ENCODE data around the gene SMCHD1. TPM values are rescaled to one million over a fixed set of nuclear protein-coding genes. Genes with fewer than 3 reads are reported as not detected.
"Not testable (repeated sequence)": the region's sequence is repeated elsewhere in the genome, so short reads cannot be mapped to it uniquely, and the experiment has no call there.

The SMCHD1 gene
- total RNA-seq, 8 experiments from 2014 or later, result 44.4 to 238 (median 61.6) TPM

DNA sequence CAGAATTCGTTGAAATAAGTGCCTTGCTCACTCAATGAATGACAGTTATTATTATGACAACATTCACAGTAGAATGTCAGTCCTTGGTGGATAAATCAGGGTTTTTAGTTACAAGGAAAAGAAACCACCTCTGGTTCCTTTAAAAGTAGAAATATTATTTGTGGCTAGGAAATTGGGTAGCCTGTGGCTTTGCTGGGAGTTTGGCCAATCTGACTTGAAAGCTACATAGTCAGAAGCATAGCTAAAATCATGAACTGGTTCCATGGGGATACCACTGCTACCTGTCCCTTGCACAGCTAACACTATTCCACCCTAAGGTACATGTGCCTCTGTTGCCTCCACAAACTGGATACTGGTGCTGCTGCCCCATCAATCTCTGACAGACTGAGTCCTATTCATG lies 12.8 kb upstream of the SMCHD1 start:
- no peak for ATAC-seq (replicated peaks in 6 of 8)
- in situ Hi-C loops (cut with MboI; ENCODE audit: low pct_unique_long_range_greater_than_20kb in 2 of 9, low sequenced_read_pairs in 9 of 9, unreplicated experiment in 9 of 9), result no loop called here
- H3K4me1 ChIP-seq (replicated peaks in 1 of 2), result no peaks in the 10 kb centered on the region
- no peak overlapping the region for H3K4me3 ChIP-seq
- 43 to 100% (median 83%) methylated on average over 1 of the region's 1 CpG; no CpG with 5 or more reads in 4 of the 10 experiments for WGBS, 10 experiments
- no peak overlapping the region for H3K27ac ChIP-seq

DNA sequence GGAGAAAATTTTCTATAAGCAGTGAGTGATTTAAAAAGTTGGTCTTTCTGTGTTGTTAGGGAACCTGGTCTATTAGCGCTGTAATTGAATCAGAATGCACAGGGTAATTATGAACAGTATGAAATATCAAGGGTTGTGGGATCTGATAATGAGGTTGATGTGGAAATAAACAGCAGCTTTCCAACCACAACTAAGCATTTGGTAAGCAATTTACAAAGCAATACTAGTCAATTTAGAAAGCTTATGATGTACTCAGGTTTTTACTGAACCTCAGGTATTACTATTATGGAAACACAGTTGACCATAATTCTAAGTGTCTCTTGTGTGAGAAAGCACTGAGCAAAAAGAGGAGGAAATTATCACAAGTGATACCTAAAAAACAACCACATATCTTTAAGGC lies 11.0 kb upstream of the SMCHD1 start:
- Histone ChIP-seq H3K4me1 (replicated peaks in 1 of 2) (no peaks in the 10 kb centered on the region), H3K4me3 (no peak overlapping the region), H3K27ac (no peak overlapping the region)
- 45 to 100% (median 100%) methylated on average over 1 of the region's 1 CpG; no CpG with 5 or more reads in 3 of the 10 experiments for whole genome bisulfite sequencing, 10 experiments
- in situ Hi-C loops (cut with MboI; ENCODE audit: low pct_unique_long_range_greater_than_20kb in 2 of 9, low sequenced_read_pairs in 9 of 9, unreplicated experiment in 9 of 9), result no loop called here
- ATAC-seq (replicated peaks in 6 of 8), result no peak

DNA sequence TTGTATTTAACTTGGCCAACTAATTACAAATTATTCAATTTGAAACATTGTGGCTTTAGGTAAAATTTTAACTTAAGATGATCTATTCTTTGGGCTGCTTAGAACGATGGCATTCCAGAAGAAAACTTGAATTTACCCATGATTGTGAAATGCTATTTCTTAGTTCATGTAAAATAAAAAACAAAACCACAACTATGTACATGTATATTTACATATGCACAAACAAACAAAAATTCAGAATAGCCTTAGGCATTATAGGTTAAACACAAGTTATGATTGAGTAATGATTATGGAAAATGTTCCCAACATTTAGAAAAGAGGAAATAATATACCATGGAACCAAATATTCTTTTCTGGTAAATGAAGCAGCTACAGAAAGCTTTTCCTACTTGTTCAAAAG lies 3.5 kb upstream of the SMCHD1 start:
- WGBS, 10 experiments, result 40 to 83% (median 71%) methylated on average over 1 of the region's 1 CpG; no CpG with 5 or more reads in 4 of the 10 experiments
- Histone ChIP-seq H3K4me1 (replicated peaks in 1 of 2) (no peaks in the 10 kb centered on the region), H3K4me3 (no peak overlapping the region), H3K27ac (no peak overlapping the region)
- in situ Hi-C loops (cut with MboI; ENCODE audit: low pct_unique_long_range_greater_than_20kb in 2 of 9, low sequenced_read_pairs in 9 of 9, unreplicated experiment in 9 of 9), result no loop called here
- ATAC-seq (replicated peaks in 6 of 8), result no peak

DNA sequence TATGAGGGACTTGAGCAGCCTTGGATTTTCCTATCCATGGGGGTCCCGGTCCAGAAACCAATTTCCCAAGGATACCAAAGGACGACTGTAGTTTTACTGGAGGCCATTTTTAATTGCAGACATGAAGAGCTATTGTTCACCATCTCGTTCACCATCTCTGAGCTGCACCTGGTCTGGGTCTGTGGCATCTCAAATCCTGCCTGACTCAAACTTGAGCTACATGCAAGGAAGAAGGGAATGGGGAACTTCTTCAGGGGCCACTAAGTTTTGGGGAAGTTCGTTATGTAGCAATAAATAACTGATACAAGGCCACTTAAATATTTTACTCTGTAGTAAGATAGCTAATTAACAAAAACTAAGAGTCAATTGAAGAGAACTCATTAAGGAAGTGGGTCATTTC lies 2.1 kb upstream of the SMCHD1 start:
- H3K4me3 ChIP-seq, result no peak overlapping the region
- WGBS, 10 experiments, result 61 to 100% (median 74%) methylated on average over 1 to 4 of the region's 4 CpGs; no CpG with 5 or more reads in 2 of the 10 experiments
- no peak overlapping the region for H3K27ac ChIP-seq
- no peak for ATAC-seq (replicated peaks in 6 of 8)
- in situ Hi-C loops (cut with MboI; ENCODE audit: low pct_unique_long_range_greater_than_20kb in 2 of 9, low sequenced_read_pairs in 9 of 9, unreplicated experiment in 9 of 9), result no loop called here
- H3K4me1 ChIP-seq (replicated peaks in 1 of 2), result peaks cover 3 to 14% of the 10 kb centered on the region in 2 donors

DNA sequence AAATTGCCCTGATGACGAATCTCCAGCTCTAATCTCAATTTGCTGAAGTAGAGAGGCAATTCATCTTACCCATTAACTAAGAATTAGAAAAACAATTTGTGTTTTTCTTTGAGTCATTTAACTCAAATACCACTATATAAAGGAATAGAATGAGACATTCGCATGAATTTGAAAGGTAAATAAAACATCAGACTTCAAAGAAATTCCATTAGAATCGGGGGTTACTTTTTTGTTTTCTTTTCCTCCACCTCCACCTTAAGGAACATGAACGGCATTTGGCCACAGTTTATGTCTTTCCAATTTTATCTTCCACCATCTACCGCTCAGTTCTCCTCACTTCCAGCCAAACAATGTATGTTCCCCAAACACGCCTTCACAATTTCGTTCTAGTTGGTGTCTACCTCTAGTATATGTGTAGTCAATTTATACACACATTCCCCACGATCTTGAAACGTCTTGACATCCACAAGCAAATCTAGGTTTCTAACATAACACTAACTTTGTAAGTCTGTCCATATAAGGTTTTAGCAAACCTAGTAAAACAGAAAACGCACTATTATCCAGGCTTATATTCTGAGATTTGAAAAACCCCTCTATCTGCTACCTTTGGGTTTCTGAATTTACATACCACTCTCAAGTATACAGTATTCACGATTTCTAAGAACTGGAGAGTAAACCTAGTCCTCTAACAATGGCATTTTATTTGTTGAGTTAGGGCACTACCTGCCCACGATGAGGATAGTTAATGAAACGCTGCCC lies 1.2 kb upstream of the SMCHD1 start:
- no peak overlapping the region for H3K27ac ChIP-seq
- peaks cover 3 to 15% of the 10 kb centered on the region in 2 donors for H3K4me1 ChIP-seq (replicated peaks in 1 of 2)
- H3K4me3 ChIP-seq, result peak overlapping the region; percentile 57 to 98 (median 85)
- no peak for ATAC-seq (replicated peaks in 6 of 8)
- in situ Hi-C loops (cut with MboI; ENCODE audit: low pct_unique_long_range_greater_than_20kb in 2 of 9, low sequenced_read_pairs in 9 of 9, unreplicated experiment in 9 of 9), result no loop called here
- WGBS, 10 experiments, result 24 to 62% (median 42%) methylated on average over 3 to 13 of the region's 13 CpGs

DNA sequence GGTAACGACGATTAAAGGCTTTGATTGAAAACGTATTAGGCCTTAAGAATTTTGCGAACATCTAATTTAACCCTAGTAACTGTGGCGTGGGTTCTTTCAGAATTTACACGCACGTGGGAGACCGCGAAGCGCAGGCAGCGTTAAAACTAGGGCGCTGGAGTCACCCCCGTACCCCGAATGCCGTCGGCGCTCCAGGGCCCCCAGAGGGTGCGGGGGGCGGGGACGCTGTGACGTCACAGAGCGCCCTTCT lies 673 bp upstream of the SMCHD1 start:
- Histone ChIP-seq H3K27ac (peak overlapping the region; percentile 93 to 95), H3K4me1 (replicated peaks in 1 of 2) (peaks cover 3 to 15% of the 10 kb centered on the region in 2 donors), H3K4me3 (peak overlapping the region; percentile 57 to 98 (median 85))
- peak in 4 of 8 experiments; percentile 10 to 50 (median 14) for ATAC-seq (replicated peaks in 6 of 8)
- 0 to 12% (median 4%) methylated on average over 2 to 16 of the region's 22 CpGs; no CpG with 5 or more reads in 3 of the 10 experiments for WGBS, 10 experiments
- in situ Hi-C loops (cut with MboI; ENCODE audit: low pct_unique_long_range_greater_than_20kb in 2 of 9, low sequenced_read_pairs in 9 of 9, unreplicated experiment in 9 of 9), result no loop called here

DNA sequence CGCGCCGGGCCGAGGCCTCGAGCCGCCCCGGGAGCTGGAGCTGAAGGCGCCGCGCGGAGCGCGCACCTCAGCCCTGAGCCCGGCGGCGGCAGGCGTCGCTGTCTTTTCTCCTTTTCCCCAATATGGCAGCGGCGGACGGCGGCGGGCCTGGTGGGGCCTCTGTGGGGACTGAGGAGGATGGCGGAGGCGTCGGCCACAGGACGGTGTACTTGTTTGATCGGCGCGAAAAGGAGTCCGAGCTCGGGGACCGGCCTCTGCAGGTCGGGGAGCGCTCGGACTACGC lies 369 bp downstream of the SMCHD1 start:
- in situ Hi-C loops (cut with MboI; ENCODE audit: low pct_unique_long_range_greater_than_20kb in 2 of 9, low sequenced_read_pairs in 9 of 9, unreplicated experiment in 9 of 9), result no loop called here
- peak overlapping the region; percentile 57 to 98 (median 85) for H3K4me3 ChIP-seq
- 0% methylated on average over 18 of the region's 37 CpGs; no CpG with 5 or more reads in 9 of the 10 experiments for WGBS, 10 experiments
- peaks cover 3 to 15% of the 10 kb centered on the region in 2 donors for H3K4me1 ChIP-seq (replicated peaks in 1 of 2)
- ATAC-seq (replicated peaks in 6 of 8), result peak in 1 of 8 experiments; percentile 10
- H3K27ac ChIP-seq, result peak overlapping the region; percentile 93 to 95

DNA sequence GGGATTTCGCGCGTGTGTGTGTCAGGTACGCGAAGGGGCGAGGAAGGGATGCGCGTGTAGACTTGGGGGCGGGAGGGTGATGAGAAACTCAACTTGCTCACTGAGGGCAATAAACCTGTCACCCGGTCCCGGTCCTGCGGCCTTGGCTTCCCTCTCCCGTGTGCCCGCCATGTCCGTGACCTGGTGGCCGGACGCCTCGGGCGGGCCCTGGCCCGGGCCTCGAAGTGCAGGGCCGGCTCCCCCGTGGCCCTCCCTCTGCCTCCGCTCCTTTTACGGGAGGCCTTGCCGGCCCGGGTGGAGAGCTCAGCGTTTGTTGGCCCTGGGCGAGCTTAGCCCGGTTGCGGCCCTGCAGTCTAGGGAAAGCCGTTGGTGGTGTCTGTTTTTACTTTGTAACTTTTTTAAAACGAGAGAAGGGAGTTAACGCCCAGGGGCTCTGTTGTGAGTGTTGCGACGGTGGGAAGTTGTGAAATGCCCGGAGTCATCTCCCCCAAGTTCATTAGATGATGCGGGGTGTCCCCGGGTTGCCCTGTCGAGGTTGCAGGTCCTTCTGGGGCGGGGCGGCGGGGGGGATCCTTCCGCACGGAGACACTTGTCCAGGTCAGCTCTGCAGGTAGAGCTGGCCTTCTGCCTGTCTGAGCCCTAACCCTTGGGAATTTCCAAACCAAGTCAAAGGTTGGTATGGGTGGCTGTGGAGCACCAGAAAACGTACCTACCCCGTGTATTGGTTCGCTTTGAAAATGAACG lies 883 bp downstream of the SMCHD1 start:
- Histone ChIP-seq H3K4me1 (replicated peaks in 1 of 2) (peaks cover 3 to 15% of the 10 kb centered on the region in 2 donors), H3K27ac (peak overlapping the region; percentile 93 to 95), H3K4me3 (peak overlapping the region; percentile 57 to 98 (median 85))
- WGBS, 10 experiments, result 0% methylated on average over 1 to 20 of the region's 49 CpGs; no CpG with 5 or more reads in 2 of the 10 experiments
- in situ Hi-C loops (cut with MboI; ENCODE audit: low pct_unique_long_range_greater_than_20kb in 2 of 9, low sequenced_read_pairs in 9 of 9, unreplicated experiment in 9 of 9), result no loop called here
- ATAC-seq (replicated peaks in 6 of 8), result peak; percentile 3 to 30 (median 20)

DNA sequence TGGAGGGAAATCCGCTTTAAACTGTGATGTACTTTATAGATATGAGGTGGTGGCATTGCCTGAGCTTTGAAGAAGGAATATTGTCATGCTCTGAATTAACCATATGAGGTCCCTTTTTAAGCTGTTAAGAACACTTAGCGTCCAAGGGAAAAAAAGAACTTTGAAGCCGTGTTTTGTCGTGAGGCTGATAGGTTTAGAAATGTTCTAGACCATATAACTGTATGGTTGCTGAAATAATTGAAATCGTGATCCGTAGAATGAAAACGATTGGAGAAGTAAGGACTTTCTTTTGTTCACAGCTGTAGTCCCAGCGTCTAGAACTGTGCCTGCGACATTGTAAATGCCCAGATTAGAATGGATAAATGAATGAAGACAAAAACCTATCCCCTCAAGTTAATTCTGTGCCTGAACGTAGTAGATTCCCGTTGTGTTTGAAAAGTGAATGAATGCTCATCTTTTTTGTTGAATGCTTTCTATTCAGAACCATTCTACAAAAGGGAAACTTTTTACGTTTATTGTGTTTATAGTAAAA lies 1.5 kb downstream of the SMCHD1 start:
- 0 to 25% (median 3%) methylated on average over 4 to 11 of the region's 12 CpGs for WGBS, 10 experiments
- in situ Hi-C loops (cut with MboI; ENCODE audit: low pct_unique_long_range_greater_than_20kb in 2 of 9, low sequenced_read_pairs in 9 of 9, unreplicated experiment in 9 of 9), result no loop called here

DNA sequence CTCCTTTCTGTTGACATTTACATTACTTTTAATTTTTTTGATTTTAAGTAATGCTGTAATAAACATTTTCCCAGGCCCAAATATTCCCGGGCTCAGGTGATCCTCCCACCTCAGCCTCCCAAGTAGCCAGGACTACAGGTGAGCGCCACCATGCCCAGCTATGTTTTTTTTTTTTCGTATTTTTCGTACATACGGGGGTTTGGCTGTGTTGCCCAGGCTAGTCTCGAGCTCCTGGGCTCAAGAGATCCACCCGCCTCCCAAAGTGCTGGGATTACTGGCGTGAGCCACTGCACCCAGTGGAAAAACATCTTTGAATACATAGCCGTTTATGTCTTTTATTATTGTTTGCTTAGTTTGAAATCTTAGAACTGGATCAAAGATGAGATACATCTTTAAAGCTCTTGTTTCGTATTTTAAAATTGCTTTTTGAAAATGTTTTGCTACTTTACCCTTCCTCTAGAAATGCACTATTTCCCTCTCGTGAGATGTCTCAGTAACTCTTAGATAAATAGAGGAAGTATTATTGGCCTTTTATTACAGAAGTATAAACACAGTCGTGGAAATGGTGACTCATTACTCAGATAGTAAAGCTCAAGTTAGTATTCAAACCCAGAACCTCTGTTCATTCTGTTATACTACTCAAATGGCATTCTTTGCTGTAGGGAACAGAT lies 2.4 kb downstream of the SMCHD1 start:
- Histone ChIP-seq H3K4me3 (peak overlapping the region in 3 of 5 donors; percentile 57 to 98 (median 85)), H3K4me1 (replicated peaks in 1 of 2) (peaks cover 3 to 15% of the 10 kb centered on the region in 2 donors), H3K27ac (no peak overlapping the region)
- 24 to 84% (median 73%) methylated on average over 2 to 12 of the region's 12 CpGs for WGBS, 10 experiments
- in situ Hi-C loops (cut with MboI; ENCODE audit: low pct_unique_long_range_greater_than_20kb in 2 of 9, low sequenced_read_pairs in 9 of 9, unreplicated experiment in 9 of 9), result no loop called here
- ATAC-seq (replicated peaks in 6 of 8), result peak in 1 of 8 experiments; percentile 1

More for the DNA sequence above, 1.5 kb downstream of the SMCHD1 start:
- Histone ChIP-seq H3K4me1 (replicated peaks in 1 of 2) (peaks cover 3 to 15% of the 10 kb centered on the region in 2 donors), H3K27ac (peak overlapping the region in 1 of 2 donors; percentile 93), H3K4me3 (peak overlapping the region; percentile 57 to 98 (median 85))
- ATAC-seq (replicated peaks in 6 of 8), result no peak

DNA sequence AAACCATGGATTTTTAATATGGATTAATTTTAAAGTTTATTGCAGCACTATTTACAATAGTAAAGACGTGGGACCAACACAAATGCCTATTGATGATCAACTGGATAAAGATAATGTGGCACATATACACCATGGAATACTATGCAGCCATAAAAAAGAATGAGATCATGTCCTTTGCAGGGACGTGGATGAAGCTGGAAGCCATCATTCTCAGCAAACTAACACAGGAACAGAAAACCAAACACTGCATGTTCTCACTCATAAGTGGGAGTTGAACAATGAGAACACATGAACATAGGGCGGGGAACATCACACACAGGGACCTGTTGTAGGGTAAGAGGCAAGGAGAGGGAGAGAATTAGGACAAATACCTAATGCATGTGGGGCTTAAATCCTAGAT lies 5.3 kb downstream of the SMCHD1 start:
- H3K4me3 ChIP-seq; in situ Hi-C loops (cut with MboI; ENCODE audit: low pct_unique_long_range_greater_than_20kb in 2 of 9, low sequenced_read_pairs in 9 of 9, unreplicated experiment in 9 of 9): not testable (repeated sequence)
- 94 to 100% (median 100%) methylated on average over 1 to 3 of the region's 3 CpGs; no CpG with 5 or more reads in 2 of the 10 experiments for WGBS, 10 experiments

DNA sequence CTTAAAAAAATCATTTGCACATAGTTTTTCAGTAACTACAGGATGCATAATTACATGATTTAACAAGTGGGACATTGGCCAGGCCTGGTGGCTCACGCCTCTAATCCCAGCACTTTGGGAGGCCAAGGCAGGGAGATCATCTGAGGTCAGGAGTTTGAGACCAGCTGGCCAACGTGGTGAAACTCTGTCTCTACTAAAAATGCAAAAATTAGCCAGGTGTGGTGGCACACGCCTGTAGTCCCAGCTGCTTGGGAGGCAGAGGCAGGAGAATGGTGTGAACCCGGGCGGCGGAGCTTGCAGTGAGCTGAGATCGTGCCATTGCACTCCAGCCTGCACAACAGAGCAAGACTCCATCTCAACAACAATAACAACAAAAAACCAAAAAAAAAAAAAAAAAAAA lies 6.8 kb downstream of the SMCHD1 start:
- peaks cover 3 to 13% of the 10 kb centered on the region in 2 donors for H3K4me1 ChIP-seq (replicated peaks in 1 of 2)
- ATAC-seq (replicated peaks in 6 of 8); H3K4me3 ChIP-seq; H3K27ac ChIP-seq; in situ Hi-C loops (cut with MboI; ENCODE audit: low pct_unique_long_range_greater_than_20kb in 2 of 9, low sequenced_read_pairs in 9 of 9, unreplicated experiment in 9 of 9): not testable (repeated sequence)
- 82 to 98% (median 87%) methylated on average over 3 to 7 of the region's 7 CpGs; no CpG with 5 or more reads in 2 of the 10 experiments for WGBS, 10 experiments

More for the DNA sequence above, 5.3 kb downstream of the SMCHD1 start:
- peaks cover 3 to 15% of the 10 kb centered on the region in 2 donors for H3K4me1 ChIP-seq (replicated peaks in 1 of 2)
- not testable (repeated sequence) for ATAC-seq (replicated peaks in 6 of 8); H3K27ac ChIP-seq

DNA sequence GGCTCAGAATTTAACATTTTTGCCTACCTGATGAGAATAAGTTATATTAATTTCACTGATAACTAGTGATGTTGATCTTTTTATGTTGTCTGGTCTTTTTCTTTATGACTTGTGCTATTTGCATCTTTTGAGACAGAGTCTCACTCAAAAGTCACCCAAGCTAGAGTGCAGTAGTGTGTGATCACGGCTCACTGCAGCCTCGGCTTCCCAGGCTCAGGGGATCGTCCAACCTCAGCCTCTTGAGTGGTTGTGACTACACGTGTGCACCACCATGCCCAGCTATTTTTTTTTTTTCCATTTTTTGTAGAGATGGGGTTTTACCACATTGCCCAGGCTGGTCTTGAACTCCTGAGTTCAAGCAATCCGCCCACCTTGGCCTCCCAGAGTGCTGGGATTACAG lies 7.5 kb downstream of the SMCHD1 start:
- H3K4me1 ChIP-seq (replicated peaks in 1 of 2), result peaks cover under 1 to 6% of the 10 kb centered on the region in 2 donors
- no peak overlapping the region for H3K27ac ChIP-seq
- H3K4me3 ChIP-seq, result no peak overlapping the region
- peak in 1 of 8 experiments; percentile 8 for ATAC-seq (replicated peaks in 6 of 8)
- in situ Hi-C loops (cut with MboI; ENCODE audit: low pct_unique_long_range_greater_than_20kb in 2 of 9, low sequenced_read_pairs in 9 of 9, unreplicated experiment in 9 of 9), result no loop called here
- 76 to 100% (median 94%) methylated on average over 1 to 5 of the region's 5 CpGs; no CpG with 5 or more reads in 3 of the 10 experiments for WGBS, 10 experiments
